ENCODE measurements around the gene MALAT1. TPM values are rescaled to one million over a fixed set of nuclear protein-coding genes. Genes with fewer than 3 reads are reported as not detected.
"Not testable (repeated sequence)": the region's sequence is repeated elsewhere in the genome, so short reads cannot be mapped to it uniquely, and the experiment has no call there.

Gene MALAT1
- 3,054 TPM for polyA plus RNA-seq

DNA sequence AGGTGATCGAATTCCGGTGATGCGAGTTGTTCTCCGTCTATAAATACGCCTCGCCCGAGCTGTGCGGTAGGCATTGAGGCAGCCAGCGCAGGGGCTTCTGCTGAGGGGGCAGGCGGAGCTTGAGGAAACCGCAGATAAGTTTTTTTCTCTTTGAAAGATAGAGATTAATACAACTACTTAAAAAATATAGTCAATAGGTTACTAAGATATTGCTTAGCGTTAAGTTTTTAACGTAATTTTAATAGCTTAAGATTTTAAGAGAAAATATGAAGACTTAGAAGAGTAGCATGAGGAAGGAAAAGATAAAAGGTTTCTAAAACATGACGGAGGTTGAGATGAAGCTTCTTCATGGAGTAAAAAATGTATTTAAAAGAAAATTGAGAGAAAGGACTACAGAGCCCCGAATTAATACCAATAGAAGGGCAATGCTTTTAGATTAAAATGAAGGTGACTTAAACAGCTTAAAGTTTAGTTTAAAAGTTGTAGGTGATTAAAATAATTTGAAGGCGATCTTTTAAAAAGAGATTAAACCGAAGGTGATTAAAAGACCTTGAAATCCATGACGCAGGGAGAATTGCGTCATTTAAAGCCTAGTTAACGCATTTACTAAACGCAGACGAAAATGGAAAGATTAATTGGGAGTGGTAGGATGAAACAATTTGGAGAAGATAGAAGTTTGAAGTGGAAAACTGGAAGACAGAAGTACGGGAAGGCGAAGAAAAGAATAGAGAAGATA, at the start of gene MALAT1:
Gene MALAT1, plus strand, starts transcription at position 69 of the 736 bp plus-strand sequence.
- Mint-ChIP-seq H3K9me3 (no peaks in the 10 kb centered on the region), H3K4me1 (peaks cover 17 to 40% (median 20%) of the 10 kb centered on the region in 3 donors), H3K27me3 (no peaks in the 10 kb centered on the region), H3K36me3 (peaks cover 19% of the 10 kb centered on the region), H3K4me3 (no peak within 1 kb of the TSS), H3K27ac (no peak within 1 kb of the TSS)

DNA sequence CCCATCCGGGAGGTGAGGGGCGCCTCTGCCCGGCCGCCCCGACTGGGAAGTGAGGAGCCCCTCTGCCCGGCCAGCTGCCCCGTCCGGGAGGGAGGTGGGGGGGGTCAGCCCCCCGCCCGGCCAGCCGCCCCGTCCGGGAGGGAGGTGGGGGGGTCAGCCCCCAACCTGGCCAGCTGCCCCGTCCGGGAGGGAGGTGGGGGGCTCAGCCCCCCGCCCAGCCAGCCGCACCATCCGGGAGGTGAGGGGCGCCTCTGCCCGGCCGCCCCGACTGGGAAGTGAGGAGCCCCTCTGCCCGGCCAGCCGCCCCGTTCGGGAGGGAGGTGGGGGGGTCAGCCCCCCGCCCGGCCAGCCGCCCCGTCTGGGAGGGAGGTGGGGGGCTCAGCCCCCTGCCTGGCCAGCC, 47.5 kb upstream of the MALAT1 start:
- H3K27me3 Mint-ChIP-seq, H3K4me3 Mint-ChIP-seq, H3K9me3 Mint-ChIP-seq, H3K36me3 Mint-ChIP-seq, H3K27ac Mint-ChIP-seq: not testable (repeated sequence)
- peaks cover 12 to 16% (median 15%) of the 10 kb centered on the region in 3 donors for H3K4me1 Mint-ChIP-seq

DNA sequence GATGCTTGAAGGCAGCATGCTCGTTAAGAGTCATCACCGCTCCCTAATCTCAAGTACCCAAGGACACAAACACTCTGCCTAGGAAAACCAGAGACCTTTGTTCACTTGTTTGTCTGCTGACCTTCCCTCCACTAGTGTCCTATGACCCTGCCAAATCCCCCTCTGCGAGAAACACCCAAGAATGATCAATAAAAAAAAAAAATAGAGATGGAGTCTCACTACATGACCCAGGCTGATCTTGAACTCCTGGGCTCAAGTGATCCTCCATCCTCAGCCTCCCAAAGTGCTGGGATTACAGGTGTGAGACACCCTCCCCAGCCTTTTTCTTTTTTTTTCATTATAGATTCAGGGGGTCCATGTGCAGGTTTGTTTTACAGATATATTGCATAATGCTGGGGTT, 46.6 kb upstream of the MALAT1 start:
- H3K27ac Mint-ChIP-seq, H3K36me3 Mint-ChIP-seq, H3K27me3 Mint-ChIP-seq, H3K9me3 Mint-ChIP-seq: not testable (repeated sequence)
- peaks cover 15 to 22% (median 19%) of the 10 kb centered on the region in 3 donors for H3K4me1 Mint-ChIP-seq
- peak overlapping the region in 1 of 4 donors; percentile 97 for H3K4me3 Mint-ChIP-seq

DNA sequence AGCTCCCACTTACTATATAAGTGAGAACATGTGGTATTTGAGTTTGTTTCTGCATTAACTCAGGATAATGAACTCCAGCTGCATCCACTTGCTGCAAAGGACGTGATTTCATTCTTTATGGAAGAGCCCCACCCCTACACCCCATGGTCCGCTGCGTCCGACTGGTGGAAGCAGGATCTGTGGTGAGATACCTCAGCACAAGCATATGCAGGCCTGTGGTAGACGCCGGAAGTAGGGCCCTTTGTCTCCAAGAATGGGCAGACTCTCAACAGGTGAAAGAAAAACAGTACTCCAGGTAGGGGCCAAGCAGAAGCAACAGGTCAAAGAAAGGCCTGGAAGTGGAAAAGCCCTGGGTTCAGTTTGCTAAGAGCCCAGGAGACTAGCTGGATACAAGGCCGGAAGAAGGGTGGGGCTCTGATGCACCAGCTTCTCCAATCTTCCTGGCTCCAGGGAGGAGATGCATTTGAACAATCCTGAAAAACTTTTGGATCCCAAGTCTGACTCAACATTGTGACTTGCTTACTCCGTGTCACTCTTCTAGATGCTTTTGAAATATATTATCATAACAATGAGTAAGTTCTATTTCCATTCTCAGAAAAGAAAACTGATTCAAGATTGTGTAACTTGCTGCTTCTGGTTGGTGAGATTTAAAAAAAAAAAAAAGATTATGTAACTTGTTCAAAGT, 45.9 kb upstream of the MALAT1 start:
- Mint-ChIP-seq H3K27me3 (no peaks in the 10 kb centered on the region), H3K27ac (peak overlapping the region in 1 of 3 donors; percentile 31), H3K4me3 (peak overlapping the region in 3 of 4 donors; percentile 60 to 97 (median 77)), H3K9me3 (no peaks in the 10 kb centered on the region), H3K4me1 (peaks cover 21 to 23% (median 22%) of the 10 kb centered on the region in 3 donors), H3K36me3 (no peaks in the 10 kb centered on the region)

DNA sequence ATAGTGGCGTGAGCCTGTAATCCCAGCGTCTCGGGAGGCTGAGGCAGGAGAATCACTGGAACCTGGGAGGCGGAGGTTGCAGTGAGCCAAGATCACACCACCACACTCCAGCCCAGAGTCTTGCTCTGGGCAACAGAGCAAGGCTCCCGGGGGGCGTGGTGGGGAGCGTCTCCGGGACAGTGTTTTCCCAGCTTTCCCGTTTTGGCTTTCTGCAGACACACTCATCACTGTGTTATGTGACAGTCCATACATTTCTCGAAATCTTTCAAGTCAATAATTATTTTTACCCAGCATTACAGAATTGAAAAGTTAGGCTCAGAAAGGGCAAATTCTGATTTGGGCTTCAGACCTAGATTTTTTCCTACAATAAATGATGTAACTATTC, 44.5 kb upstream of the MALAT1 start:
- H3K4me1 Mint-ChIP-seq: peaks cover 24 to 29% (median 25%) of the 10 kb centered on the region in 3 donors
- peak overlapping the region in 2 of 3 donors; percentile 90 to 94 for H3K27ac Mint-ChIP-seq
- H3K27me3 Mint-ChIP-seq: no peaks in the 10 kb centered on the region
- peak overlapping the region; percentile 91 to 97 (median 96) for H3K4me3 Mint-ChIP-seq
- H3K9me3 Mint-ChIP-seq: no peaks in the 10 kb centered on the region
- no peaks in the 10 kb centered on the region for H3K36me3 Mint-ChIP-seq

DNA sequence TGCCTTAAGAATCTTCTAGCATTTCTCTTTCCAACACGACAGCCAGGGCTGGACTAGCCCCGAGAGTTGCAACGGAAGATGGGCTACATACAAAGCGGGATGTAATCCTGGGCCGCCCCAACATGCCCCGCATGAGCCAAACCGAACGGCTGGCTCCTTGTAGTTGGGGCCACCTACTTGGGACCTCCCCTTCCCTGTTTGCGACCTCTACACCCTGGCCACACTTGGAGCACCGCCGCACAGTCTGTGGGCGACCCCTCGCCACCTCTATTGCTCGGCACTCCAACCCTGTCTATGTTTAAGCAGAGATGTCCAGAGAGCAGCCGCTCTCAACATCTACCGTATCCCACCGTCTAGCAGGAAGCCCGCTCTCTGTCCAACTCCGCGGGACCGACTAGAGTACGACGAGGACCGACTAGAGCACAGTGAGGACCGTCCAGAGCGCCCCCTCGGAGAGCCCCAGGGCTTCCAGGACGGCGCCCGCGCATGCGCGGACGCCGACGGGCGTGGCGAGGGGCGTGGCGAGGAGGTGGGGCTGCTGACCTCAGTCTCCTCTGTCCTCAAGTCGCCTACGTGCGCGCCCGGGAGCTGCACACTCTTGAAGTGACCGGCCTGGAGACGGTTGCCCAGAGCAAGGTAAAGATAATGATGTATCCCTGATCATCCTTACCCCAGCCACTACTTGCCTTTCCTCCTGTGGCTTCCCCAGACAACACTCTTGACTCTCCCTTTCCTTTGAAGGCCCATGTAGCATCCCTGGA, 44.0 kb upstream of the MALAT1 start:
- Mint-ChIP-seq H3K27me3 (no peaks in the 10 kb centered on the region), H3K9me3 (no peaks in the 10 kb centered on the region), H3K27ac (peak overlapping the region; percentile 90 to 94 (median 91)), H3K36me3 (no peaks in the 10 kb centered on the region), H3K4me1 (peaks cover 26 to 31% (median 28%) of the 10 kb centered on the region in 3 donors), H3K4me3 (peak overlapping the region; percentile 91 to 97 (median 96))

DNA sequence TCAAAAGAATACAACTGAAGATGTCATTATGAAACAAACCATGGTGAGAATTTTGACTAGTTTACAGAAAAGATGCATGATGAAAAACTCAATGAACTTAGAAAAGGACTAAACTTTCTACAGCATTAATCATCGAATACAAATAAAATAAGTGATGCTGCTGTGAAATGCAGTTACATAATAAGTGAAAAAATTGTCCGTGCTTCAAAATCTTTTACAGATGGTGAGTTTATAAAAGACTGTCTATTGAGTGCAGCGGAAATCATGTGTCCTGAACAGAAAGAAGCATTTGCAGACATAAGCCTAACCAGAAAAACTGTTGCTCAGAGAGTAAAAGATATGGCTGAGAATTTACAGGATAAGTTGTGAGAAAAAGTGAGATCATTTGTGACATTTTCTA, 42.4 kb upstream of the MALAT1 start:
- Mint-ChIP-seq H3K27ac (peak overlapping the region; percentile 31 to 94 (median 81)), H3K4me3 (peak overlapping the region; percentile 70 to 97 (median 94)), H3K27me3 (no peaks in the 10 kb centered on the region), H3K36me3 (no peaks in the 10 kb centered on the region), H3K9me3 (no peaks in the 10 kb centered on the region), H3K4me1 (peaks cover 26 to 31% (median 28%) of the 10 kb centered on the region in 3 donors)

DNA sequence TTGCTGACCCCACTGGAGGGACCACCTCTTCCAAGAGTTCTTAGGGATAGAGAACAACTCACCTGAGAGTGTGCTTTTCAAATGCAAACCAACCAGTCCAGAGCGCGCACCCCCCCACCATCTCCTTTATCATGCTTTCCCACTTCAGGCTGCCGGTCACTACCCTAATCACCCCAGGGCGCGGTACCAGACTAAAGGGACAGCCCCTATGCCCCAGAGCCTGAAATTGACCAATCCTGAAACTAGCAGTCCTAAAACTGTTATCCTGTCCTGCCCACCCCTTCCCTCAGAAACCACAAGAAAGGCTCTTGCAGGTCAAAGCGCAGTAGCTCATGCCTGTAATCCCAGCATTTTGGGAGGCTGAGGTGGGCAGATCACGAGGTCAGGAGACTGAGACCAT, 39.3 kb upstream of the MALAT1 start:
- Mint-ChIP-seq H3K9me3 (no peaks in the 10 kb centered on the region), H3K36me3 (no peaks in the 10 kb centered on the region), H3K27me3 (no peaks in the 10 kb centered on the region), H3K4me1 (peaks cover 25 to 30% (median 26%) of the 10 kb centered on the region in 3 donors), H3K27ac (no peak overlapping the region), H3K4me3 (no peak overlapping the region)

DNA sequence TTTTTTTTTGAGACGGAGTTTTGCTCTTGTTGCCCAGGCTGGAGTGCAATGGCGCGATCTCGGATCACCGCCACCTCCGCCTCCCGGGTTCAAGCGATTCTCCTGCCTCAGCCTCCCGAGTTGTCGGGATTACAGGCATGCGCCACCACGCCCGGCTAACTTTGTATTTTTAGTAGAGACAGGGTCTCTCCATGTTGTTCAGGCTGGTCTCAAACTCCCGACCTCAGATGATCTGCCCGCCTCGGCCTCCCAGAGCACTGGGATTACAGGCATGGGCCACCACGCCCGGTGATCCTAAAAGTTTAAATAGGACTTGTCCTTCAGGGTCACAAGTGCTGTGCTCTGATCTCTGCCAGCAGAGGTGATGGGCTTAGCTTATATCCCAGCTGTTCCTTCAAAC, 33.4 kb upstream of the MALAT1 start:
- H3K9me3 Mint-ChIP-seq, H3K36me3 Mint-ChIP-seq, H3K4me3 Mint-ChIP-seq, H3K27me3 Mint-ChIP-seq, H3K27ac Mint-ChIP-seq: not testable (repeated sequence)
- peaks cover 5 to 10% (median 10%) of the 10 kb centered on the region in 3 donors for H3K4me1 Mint-ChIP-seq

DNA sequence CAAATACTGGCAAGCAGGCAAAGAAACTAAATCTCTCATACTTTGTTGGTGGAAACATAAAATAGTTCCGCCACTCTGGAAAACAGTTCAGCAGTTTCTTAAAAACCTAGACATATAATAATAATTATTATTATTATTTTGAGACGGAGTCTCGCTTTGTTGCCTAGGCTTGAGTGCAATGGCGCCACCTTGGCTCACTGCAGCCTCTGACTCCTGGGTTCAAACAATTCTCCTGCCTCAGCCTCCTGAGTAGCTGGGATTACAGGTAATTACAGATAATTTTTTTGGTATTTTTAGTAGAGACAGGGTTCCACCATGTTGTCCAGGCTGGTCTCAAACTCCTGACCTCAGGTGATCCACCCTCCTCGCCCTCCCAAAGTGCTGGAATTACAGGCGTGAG, 31.5 kb upstream of the MALAT1 start:
- H3K9me3 Mint-ChIP-seq, H3K36me3 Mint-ChIP-seq, H3K4me3 Mint-ChIP-seq, H3K27me3 Mint-ChIP-seq, H3K27ac Mint-ChIP-seq: not testable (repeated sequence)
- H3K4me1 Mint-ChIP-seq: peaks cover 15 to 18% (median 15%) of the 10 kb centered on the region in 3 donors

DNA sequence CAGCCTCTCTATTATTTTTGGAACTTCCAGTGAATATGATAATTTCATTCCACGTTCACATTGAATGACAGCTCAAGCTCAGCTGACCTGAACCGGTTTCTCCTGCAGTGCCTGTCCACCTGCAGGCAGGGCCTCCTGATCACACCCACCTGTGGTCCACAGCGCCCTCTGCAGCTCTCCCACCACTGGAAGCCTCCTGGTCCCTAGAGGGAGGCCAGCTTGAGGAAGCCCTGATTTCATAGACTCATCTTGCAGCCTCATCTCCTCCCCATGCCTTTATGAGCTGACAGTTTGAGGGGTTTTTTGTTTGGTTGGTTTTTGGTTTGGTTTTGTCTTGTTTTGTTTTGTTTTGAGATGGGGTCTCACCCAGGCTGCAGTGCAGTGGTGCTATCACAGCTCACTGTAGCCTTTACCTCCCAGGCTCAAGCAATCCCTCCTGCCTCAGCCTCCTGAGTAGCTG, 29.9 kb upstream of the MALAT1 start:
- H3K36me3 Mint-ChIP-seq: no peaks in the 10 kb centered on the region
- no peak overlapping the region for H3K4me3 Mint-ChIP-seq
- no peaks in the 10 kb centered on the region for H3K9me3 Mint-ChIP-seq
- H3K27me3 Mint-ChIP-seq: no peaks in the 10 kb centered on the region
- peaks cover 15 to 18% (median 15%) of the 10 kb centered on the region in 3 donors for H3K4me1 Mint-ChIP-seq
- peak overlapping the region in 1 of 3 donors; percentile 53 for H3K27ac Mint-ChIP-seq

DNA sequence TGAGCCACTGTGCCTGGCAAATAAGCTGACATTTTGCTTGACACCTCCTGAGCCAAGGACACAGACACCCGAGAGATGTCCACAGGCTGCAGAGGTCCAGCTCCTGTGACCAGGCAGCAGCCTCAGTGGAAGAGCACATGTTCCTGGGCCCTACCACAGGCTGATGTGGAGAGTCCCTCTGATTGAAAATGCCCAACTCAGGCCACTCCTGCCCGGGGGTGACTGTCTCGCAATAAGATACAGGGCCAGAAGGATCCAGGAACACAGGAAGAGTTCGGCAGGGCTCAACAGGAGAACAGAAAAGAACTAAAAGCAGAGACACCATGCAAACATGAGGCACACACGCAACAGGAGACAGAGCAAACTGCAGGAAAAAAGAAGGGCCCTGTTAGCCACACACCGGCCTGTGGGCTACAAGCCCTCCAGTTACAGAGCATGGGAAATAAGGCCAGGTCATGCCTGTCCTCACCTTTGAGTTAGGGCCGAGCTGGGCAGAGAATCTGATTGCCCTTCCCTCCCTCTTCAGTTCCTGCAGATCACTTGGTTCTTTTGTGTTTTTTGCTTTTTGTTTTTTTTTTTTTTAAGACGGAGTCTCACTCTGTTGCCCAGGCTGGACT, 28.3 kb upstream of the MALAT1 start:
- no peaks in the 10 kb centered on the region for H3K36me3 Mint-ChIP-seq
- peak overlapping the region in 1 of 4 donors; percentile 21 for H3K4me3 Mint-ChIP-seq
- H3K27me3 Mint-ChIP-seq: no peaks in the 10 kb centered on the region
- H3K27ac Mint-ChIP-seq: peak overlapping the region; percentile 54 to 96 (median 93)
- H3K9me3 Mint-ChIP-seq: no peaks in the 10 kb centered on the region
- peaks cover 15 to 20% (median 15%) of the 10 kb centered on the region in 3 donors for H3K4me1 Mint-ChIP-seq

DNA sequence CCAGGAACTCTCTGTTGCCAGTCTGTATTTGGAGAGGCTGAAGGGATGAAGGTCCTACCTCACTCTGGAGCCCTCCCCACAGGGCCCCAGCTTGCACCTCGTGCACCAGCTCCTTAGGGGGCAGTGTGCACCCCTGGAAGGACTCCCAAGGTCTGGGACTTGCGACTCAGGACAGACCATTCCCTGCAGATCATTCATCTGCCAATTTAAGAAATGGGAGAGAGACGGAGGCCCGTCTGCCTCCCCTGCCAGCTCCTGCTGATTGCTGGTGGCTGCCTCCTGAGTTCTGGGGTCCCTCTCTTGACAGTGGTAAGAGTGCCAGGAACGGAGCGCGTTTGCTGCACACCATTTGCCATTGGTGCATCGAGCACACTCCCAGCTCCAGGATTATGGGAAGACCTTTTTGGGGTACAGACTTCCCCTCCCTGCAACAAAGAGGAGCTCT, 27.4 kb upstream of the MALAT1 start:
- peaks cover 17 to 19% (median 18%) of the 10 kb centered on the region in 3 donors for H3K4me1 Mint-ChIP-seq
- H3K27ac Mint-ChIP-seq: peak overlapping the region; percentile 76 to 95 (median 82)
- no peaks in the 10 kb centered on the region for H3K36me3 Mint-ChIP-seq
- no peaks in the 10 kb centered on the region for H3K9me3 Mint-ChIP-seq
- H3K4me3 Mint-ChIP-seq: peak overlapping the region in 2 of 4 donors; percentile 55 to 89
- H3K27me3 Mint-ChIP-seq: no peaks in the 10 kb centered on the region

DNA sequence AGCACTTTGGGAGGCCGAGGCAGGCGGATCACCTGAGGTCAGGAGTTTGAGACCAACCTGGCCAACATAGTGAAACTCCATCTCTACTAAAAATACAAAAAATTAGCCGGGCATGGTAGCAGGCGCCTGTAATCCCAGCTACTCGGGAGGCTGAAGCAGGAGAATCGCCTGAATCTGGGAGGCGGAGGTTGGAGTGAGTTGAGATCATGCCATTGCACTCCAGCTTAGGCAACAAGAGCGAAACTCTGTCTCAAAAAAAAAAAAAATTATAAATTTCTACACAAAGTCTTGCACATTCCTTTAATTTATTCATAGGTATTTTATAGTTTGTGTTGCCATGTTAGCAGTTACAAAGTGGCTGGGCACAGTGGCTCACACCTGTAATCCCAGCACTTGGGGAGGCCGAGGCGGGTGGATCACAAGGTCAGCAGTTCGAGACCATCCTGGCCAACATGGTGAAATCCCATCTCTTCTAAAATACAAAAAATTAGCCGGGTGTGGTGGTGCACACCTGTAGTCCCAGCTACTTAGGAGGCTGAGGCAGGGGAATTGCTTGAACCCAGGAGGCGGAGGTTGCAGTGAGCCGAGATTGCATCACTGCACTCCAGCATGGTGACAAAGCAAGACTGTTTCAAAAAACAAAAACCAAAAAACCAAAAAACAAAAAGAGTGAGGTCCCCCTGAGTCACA, 26.1 kb upstream of the MALAT1 start:
- peak overlapping the region in 2 of 4 donors; percentile 54 to 58 for H3K4me3 Mint-ChIP-seq
- not testable (repeated sequence) for H3K36me3 Mint-ChIP-seq, H3K27me3 Mint-ChIP-seq, H3K9me3 Mint-ChIP-seq
- H3K27ac Mint-ChIP-seq: peak overlapping the region; percentile 76 to 95 (median 82)
- H3K4me1 Mint-ChIP-seq: peaks cover 20 to 24% (median 23%) of the 10 kb centered on the region in 3 donors

All from IgD-negative memory B cell (primary cell).